Right lobe of liver (tissue), 4 donors: ENCODE measurements around the gene PSME3IP1.

Source experiments
- POLR2A ChIP-seq: fragments of 450-650 bp; IDR thresholded peaks from one replicate; pipeline ENCODE4 v1.6.1; 2017; ENCODE audit warnings: antibody characterized with exemption, mild to moderate bottlenecking
- TF ChIP-seq, protein P1 (sequence below), 4 donors: fragments of 200-600 bp in 3 of 4; fragments of 450-650 bp in 1 of 4; IDR thresholded peaks; one replicate each; pipeline versions ENCODE4 v1.5.1 to v1.8.0; 2016 to 2022; ENCODE audit warnings: antibody characterized with exemption in 4 of 4, mild to moderate bottlenecking in 2 of 4
- donor health status: DM: no; HTN: no; CAD: no.
- donor health status: DM: no; HTN: no; CAD: no.
- donor health status: DM: no; HTN: yes; CAD: no.

DNA sequence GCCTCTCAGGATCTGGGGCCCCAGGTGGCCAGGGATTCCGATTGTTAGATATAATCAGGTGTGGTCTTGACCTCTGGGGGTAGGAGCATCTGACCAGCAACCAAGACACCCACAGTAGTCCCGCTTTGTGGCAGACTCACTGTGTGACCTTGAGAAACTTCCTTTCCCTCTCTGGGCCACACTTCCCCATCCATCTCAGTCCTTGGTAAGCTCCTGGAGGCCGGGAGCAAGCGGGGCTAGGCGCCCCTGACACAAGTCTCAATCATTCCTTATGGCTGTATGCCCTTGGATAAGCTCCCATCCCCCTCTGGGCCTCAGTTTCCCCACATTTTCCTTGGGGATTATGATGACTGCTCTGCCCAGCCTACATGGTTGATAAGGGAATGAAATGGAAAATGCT, 72.2 kb downstream of the PSME3IP1 start:
- TF ChIP-seq, protein P1, sequence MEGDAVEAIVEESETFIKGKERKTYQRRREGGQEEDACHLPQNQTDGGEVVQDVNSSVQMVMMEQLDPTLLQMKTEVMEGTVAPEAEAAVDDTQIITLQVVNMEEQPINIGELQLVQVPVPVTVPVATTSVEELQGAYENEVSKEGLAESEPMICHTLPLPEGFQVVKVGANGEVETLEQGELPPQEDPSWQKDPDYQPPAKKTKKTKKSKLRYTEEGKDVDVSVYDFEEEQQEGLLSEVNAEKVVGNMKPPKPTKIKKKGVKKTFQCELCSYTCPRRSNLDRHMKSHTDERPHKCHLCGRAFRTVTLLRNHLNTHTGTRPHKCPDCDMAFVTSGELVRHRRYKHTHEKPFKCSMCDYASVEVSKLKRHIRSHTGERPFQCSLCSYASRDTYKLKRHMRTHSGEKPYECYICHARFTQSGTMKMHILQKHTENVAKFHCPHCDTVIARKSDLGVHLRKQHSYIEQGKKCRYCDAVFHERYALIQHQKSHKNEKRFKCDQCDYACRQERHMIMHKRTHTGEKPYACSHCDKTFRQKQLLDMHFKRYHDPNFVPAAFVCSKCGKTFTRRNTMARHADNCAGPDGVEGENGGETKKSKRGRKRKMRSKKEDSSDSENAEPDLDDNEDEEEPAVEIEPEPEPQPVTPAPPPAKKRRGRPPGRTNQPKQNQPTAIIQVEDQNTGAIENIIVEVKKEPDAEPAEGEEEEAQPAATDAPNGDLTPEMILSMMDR (IDR thresholded peaks at IDR 0.05) = no peak
- no peak for TF ChIP-seq POLR2A
